Activated CD4-positive, alpha-beta T cell treated with anti-CD3 and anti-CD28 coated beads for 48 hours (primary cell): ENCODE measurements around the gene UNC13D.
"Not testable (repeated sequence)": the region's sequence is repeated elsewhere in the genome, so short reads cannot be mapped to it uniquely, and the experiment has no call there.

Experiments
- DNase-seq: peaks from one replicate; pipeline ENCODE4 v3.0.0-alpha.2; 2020

The UNC13D gene

DNA sequence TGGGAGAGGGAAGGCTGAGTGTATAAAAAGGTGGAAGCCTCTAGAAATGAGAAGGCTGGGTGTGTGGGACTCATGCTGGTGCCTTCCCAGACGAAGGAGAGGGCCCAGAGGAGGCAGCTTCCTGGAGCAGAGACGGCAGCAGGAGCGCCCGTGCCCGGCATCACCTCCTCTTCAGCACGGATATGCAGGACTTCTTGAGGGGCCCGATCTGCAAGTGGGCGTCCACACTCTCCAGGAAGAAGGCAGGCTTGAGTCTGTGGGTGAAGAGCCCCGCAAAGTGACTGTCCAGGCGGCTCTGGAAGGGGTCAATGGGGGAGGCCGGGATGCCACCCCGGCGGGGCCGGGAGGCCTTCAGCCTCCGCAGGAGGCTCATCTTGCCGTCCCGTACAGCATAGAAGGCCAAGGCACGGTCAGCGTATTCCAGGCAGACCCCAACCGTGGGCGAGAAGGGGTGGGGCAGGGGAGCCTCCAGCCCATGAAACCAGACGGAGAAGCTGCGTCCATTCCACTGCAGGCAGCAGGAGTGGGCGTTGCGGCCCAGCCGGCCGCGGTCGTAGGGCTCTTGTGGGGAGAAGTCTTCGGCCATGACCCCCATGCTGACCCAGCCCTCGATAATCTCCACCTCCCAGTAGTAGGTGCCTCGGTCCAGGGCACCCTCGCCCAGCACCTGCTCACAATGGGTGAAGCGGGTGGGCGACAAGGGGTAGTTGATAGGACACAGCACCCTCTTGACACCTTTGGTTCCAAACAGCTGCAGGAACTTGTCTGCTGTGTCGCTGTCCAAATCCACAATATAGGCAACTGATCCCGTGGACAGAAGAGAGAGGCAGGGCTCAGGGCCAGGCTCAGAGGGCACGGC is 30.3 kb upstream of the UNC13D start:
- no peak for DNase-seq

GRCh38 chr17:75873587-75874322 is 29.6 kb upstream of the UNC13D start:
- DNase-seq: no peak

DNA sequence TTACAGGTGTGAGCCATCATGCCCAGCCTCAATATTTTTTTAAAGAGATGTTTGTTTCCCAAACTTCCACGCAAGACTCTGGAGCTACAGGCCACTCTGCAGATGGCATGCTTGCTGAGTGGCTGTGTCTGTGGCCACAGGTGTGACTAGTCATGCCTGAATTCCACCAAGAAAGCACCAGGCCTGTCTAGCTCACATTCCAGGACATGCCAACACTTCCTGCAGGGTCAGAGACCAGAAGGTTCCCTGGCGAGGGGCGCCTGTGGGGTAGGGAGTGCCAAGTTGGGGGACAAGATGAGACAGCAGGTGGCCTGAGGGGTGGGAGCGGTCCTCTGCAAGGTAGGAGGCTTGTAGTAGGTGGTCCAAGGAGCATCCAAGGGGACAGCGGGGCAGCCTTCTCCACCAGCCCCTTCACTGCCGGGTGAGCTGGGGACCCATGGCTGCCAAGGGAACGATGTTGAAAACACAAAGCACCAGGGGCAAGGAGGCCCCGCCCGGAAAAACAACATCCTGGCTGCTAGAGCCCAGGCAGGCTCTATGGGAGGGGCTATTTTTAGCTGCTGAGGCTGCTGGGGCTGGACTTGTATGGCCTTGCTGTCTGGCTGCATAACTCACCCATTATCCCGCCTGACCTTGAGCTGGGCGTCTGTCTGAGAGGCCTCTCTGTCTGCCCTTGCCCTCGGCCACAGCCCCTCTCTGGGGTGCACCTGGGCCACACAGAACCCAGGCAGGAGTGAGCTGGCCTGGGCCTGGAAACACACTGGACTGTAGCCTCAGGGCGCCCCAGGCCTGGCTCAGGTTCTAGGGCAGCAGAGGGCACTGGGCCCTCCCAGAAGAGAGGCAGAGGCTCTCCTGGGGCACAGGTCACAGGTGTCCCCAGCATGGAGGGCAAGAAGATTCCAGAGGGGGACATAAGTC is 28.5 kb upstream of the UNC13D start:
- peak; percentile 49 for DNase-seq

GRCh38 chr17:75870228-75870627 is 26.0 kb upstream of the UNC13D start:
- DNase-seq: not testable (repeated sequence)

DNA sequence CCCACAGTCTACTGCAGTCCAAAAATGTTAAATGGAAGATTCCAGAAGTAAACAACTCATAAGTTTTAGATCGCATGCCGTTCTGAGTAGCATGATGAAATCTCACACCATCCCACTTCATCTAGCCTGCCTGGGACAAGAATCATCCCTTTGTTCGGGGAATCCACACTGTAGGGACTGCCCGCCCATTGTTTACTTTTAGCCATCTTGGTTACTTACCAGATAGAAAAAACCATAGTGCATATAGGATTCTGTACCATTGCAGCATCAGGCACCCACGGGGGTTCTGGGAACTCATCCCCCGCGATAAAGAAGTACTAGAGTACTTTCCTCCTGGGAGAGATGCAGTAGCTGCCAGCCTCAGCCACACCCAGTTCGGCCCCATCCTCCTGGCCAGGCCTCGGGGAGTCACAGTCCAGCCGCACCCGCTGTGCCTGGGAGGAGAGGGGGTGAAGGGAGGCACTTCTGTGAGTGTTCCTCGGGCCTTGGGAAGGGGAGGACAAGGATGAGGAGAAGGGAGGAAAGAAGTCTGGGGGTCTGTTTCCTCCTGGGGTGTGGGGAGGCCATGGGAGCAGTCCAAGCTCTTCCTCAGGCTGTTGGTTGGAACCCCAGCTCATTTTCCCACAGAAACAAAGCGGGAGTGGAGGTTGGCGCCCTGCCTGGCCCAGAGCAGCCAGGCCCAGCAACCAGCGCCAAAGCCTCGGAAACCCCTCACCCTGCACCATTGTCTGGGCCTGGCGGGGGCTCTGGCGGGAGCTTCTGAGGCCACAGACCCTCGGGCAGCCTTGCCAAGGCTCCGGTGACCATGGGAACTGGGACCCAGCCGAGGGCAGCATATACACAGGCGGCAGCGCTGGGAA is 25.3 kb upstream of the UNC13D start:
- no peak for DNase-seq

- not testable (repeated sequence) for DNase-seq
Observed at GRCh38 chr17:75868730-75869281, 24.6 kb upstream of the UNC13D start.

GRCh38 chr17:75865404-75866188 is 21.4 kb upstream of the UNC13D start:
- DNase-seq: not testable (repeated sequence)

GRCh38 chr17:75864887-75865286 is 20.7 kb upstream of the UNC13D start:
- DNase-seq: not testable (repeated sequence)

DNA sequence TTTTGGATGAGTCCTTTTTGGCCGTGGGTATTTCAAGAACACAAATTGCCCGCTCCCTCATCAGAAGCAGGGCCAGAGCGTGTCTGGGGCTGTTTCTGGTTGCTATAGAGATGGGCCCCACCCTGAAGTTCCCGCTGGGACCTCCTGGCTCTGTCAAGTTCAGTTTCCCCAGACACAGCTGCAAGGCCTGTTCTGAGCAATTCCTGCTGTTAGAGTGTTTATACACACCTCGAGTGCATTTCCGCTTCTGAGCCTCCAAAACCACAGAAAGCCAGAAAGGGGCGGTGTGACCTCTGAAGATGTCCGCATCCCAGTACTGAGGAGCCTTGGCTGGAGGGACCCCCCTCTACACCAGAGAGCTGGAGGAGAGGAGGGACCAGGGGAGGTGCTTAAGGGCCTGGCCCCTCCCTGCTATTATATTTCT is 20.3 kb upstream of the UNC13D start:
- DNase-seq: peak; percentile 54

DNA sequence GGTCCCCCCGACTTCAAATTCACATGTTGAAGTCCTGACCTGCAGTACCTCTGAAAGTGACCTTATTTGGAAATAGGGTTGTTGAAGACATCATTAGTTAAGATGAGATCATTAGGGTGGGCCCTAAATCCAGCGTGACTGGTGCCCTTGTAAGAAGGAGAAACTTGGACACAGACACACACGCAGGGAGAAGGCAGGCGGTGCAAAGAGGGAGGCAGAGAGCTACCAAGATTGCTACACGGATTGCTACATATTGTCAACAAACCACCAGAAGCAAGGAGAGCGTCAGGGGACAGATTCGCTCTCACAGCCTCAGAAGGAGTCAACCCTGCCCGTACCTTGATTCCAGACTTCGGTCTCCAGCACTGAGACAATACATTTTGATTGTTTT is 17.7 kb upstream of the UNC13D start:
- DNase-seq: no peak

GRCh38 chr17:75859358-75859757 is 15.2 kb upstream of the UNC13D start:
- DNase-seq: not testable (repeated sequence)

DNA sequence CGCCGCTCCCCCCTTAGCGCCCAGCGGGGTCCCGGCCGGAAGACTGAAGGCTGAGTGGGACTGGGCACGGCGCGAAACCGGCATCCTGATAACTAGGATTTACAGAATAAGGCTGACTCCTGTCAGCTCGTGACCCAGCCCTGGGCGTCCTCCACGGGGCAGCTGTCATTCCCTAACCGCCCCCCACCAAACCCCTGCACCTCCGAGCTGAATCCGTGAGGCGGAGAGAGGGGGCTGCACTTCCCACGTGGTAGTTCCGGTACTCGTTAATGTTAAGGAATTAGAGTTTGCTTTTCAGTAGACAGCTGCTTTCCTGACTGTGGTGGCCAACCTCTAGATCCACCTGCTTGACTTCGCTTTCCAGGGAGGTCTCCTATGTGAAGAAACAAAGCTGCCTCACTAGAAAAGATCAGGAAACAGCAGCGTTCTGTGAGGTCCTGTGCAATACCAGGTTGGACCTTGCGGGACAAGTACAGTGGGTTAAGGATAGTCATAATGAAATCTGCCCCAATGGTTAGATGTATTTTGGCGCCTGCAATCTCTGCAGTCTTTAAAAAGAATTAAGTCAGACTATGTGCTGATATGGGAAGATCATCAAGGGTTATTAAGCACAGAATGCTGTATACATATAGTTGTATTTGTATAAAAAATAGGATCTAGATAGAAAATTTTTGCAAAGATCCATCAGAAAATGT is 12.0 kb upstream of the UNC13D start:
- DNase-seq: peak; percentile 24

DNA sequence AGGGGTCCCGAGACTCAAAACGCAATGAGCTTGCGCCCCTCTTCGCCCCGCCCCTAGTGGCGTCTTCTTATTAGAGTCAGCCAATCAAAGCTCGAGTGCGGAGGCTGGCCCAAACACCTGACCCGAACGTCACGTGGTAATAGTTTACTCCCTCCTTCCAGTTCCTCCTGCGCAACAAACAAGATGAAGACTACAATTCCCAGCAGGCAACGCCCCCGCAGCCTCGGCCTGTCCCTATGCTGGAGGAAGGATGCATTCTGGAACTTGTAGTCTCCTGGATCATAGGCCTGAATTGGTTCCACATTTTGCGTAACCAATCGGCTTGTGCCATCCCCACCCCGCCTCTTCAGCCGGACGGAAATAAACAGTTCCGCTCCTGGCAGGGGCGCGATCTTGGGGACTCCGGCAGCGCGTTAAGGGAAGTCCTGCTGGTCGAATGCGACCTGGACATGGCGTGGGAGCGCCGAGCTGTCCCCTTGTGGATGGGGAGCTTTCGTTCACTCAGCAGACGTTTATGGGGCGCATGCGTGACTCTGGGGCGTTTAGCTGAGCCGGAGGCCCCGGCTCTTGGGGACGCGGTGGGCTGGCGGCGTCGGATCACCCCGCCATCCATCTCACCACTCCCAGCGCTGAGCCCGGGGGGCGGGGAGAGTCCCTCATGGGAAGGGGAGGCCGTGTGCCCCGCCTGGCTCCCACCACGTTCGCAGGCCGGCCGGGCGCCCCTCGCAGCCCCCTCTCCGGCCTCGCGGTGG is 11.3 kb upstream of the UNC13D start, which contains the start of gene WBP2:
Gene WBP2 (minus strand): TSS at position 26 of the 752 bp plus-strand sequence. CDS start 38 bp downstream, outside the sequence.
- DNase-seq: peak; percentile 99

GRCh38 chr17:75854881-75855309 is 10.7 kb upstream of the UNC13D start:
- no peak for DNase-seq

GRCh38 chr17:75854101-75854748 is 10.0 kb upstream of the UNC13D start:
- DNase-seq: no peak

DNA sequence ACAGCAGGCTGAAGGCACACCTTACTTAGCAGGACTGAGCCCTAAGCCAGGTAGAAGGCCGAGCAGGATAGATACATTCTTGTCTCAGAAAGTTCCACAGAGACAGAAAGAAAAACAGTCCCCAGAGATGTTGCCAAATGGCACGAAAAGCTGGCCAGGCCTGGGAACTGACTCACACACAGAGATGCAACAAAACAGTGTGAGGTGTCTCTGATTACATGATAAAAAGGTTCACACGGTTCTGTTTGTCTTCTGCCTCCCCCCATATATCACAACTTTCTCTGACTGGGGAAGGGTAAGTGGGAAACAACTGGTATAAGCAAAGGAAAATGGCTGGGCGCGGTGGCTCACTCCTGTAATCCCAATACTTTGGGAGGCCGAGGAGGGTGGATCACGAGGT is 9.2 kb upstream of the UNC13D start:
- no peak for DNase-seq

- DNase-seq: not testable (repeated sequence)
Observed at GRCh38 chr17:75851693-75851991, 7.4 kb upstream of the UNC13D start.

DNA sequence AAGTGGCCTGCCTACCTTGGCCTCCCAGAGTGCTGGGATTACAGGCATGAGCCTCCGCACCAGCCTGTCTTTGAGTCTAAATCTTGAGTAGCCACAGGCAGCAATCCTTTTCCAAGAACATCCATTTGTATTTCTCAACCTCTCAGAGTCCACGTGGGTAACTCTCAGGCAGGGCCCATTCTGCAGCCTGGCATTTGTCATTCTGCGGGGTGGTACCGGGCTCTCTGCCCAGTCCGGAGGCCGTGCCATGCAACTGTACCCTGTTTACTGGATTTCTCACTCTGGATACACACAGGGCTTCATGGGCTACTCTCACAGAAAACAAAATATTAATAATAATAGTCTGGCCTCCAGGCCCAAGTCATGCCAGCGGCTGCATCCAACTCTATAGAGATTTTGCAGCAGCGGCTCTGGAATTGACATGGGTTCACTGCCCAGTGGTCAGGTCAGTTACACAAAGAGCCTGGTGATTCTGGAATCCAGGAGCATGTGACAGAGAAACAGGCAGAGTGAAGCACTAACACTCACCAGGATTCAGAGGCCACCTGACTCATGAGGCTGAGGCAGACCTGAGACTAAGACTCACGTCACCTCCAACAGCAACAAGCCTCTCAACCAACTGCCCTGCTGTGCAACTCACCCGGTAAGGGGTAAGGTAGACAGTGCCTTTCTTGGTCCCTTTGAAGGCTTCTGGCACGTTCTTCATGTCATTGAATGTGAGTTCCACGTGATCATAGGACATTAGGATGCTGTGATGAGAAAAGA is 6.9 kb upstream of the UNC13D start:
- no peak for DNase-seq
